Keratinocyte (primary cell): Measurements from ENCODE around the gene GPR158. TPM values are rescaled to one million over a fixed set of nuclear protein-coding genes. Genes with fewer than 3 reads are reported as not detected.
"Not testable (repeated sequence)": the region's sequence is repeated elsewhere in the genome, so short reads cannot be mapped to it uniquely, and the experiment has no call there.

Experiments used
- DNase-seq: peaks from one replicate; pipeline ENCODE4 v3.0.0-alpha.2; 2011; ENCODE audit warnings: low read depth, missing footprints, low spot score
- FAIRE-seq: peaks from 2 replicates; lab custom pipeline; 2011; peaks lifted over from hg19 to GRCh38; lab: Jason Lieb, UNC
- H2AFZ ChIP-seq: 2 replicates; pipeline ENCODE4 v1.6.0; 2012; ENCODE audit warnings: low read length, control low read depth, inconsistent platforms; ENCODE audit not compliant: control insufficient read depth
- H3K27ac ChIP-seq: 2 replicates; pipeline ENCODE4 v1.5.1; 2011; ENCODE audit warnings: low read length; ENCODE audit not compliant: control insufficient read depth, insufficient read depth
- H3K27me3 ChIP-seq: 3 replicates; pipeline ENCODE4 v1.6.0; 2011; ENCODE audit warnings: low read length; ENCODE audit not compliant: control insufficient read depth, insufficient read depth; ENCODE audit errors: extremely low read depth
- H3K36me3 ChIP-seq, 2 experiments: 2 replicates in 1 of 2; 3 replicates in 1 of 2; pipeline ENCODE4 v1.5.1; 2011; ENCODE audit warnings: low read length in 2 of 2, mild to moderate bottlenecking in 1 of 2; ENCODE audit not compliant: control insufficient read depth in 2 of 2, insufficient read depth in 2 of 2; ENCODE audit errors: extremely low read depth in 1 of 2
- H3K4me1 ChIP-seq: 3 replicates; pipeline ENCODE4 v1.5.1; 2011; ENCODE audit warnings: low read length; ENCODE audit not compliant: control insufficient read depth, insufficient read depth; ENCODE audit errors: extremely low read depth
- H3K4me2 ChIP-seq: 3 replicates; pipeline ENCODE4 v1.6.0; 2011; ENCODE audit warnings: low read depth, low read length; ENCODE audit not compliant: control insufficient read depth, insufficient read depth; ENCODE audit errors: extremely low read depth
- H3K4me3 ChIP-seq, 3 experiments: fragments of 200-600 bp in 1 of 3; sonication (generic) in 1 of 3; 2 replicates in 2 of 3; 3 replicates in 1 of 3; pipeline ENCODE4 v1.5.1; 2011 to 2016; ENCODE audit warnings: low read length in 3 of 3, mild to moderate bottlenecking in 3 of 3, control low read depth in 2 of 3, inconsistent platforms in 1 of 3, low read depth in 1 of 3, mixed read lengths in 1 of 3, mixed run types in 1 of 3, moderate library complexity in 1 of 3; ENCODE audit not compliant: control insufficient read depth in 2 of 3, insufficient read depth in 2 of 3; ENCODE audit errors: extremely low read depth in 1 of 3
- H3K79me2 ChIP-seq: 2 replicates; pipeline ENCODE4 v1.6.0; 2012; ENCODE audit warnings: low read length; ENCODE audit not compliant: control insufficient read depth, insufficient read depth
- H3K9ac ChIP-seq: 3 replicates; pipeline ENCODE4 v1.6.0; 2011; ENCODE audit warnings: low read length; ENCODE audit not compliant: control insufficient read depth, insufficient read depth; ENCODE audit errors: extremely low read depth
- H3K9me1 ChIP-seq: 3 replicates; pipeline ENCODE4 v1.6.0; 2011; ENCODE audit warnings: low read length; ENCODE audit not compliant: control insufficient read depth, insufficient read depth; ENCODE audit errors: extremely low read depth
- H3K9me3 ChIP-seq: 2 replicates; pipeline ENCODE4 v1.5.1; 2012; ENCODE audit warnings: low read depth, low read length; ENCODE audit not compliant: control insufficient read depth
- H4K20me1 ChIP-seq: 3 replicates; pipeline ENCODE4 v1.6.0; 2011; ENCODE audit warnings: low read length; ENCODE audit not compliant: control insufficient read depth, insufficient read depth; ENCODE audit errors: extremely low read depth
- CTCF ChIP-seq, 3 experiments: IDR thresholded peaks in 1 of 3; conservative IDR thresholded peaks in 1 of 3; optimal IDR thresholded peaks in 1 of 3; 2 replicates in 2 of 3; 3 replicates in 1 of 3; pipeline versions ENCODE3 to v1.5.1; 2011; ENCODE audit warnings: low read length in 3 of 3, mild to moderate bottlenecking in 3 of 3, moderate library complexity in 2 of 3, control low read depth in 1 of 3, inconsistent platforms in 1 of 3; ENCODE audit not compliant: insufficient read depth in 2 of 3; ENCODE audit errors: extremely low read depth in 1 of 3
- EZH2 ChIP-seq: IDR thresholded peaks from one replicate; pipeline ENCODE4 v1.6.1; 2012; ENCODE audit warnings: inconsistent platforms, mild to moderate bottlenecking, low read length, moderate library complexity
- dilution Hi-C: fragments of 300-500 bp; cut with MboI; formaldehyde crosslinking; loops from one replicate; pipeline ENCODE4 v1.7.0; 2020; ENCODE audit warnings: low sequenced_read_pairs; ENCODE audit not compliant: extremely low pct_ligation_motif_present
- polyA plus RNA-seq, 5 experiments: library from polyadenylated mRNA; depleted of rRNA in 3 of 5; stranded (reverse) in 3 of 5; stranded (forward) in 1 of 5; unstranded in 1 of 5; fragments of >200 nt; gene quantifications; 1 replicate in 1 of 5; 2 replicates in 3 of 5; 3 replicates in 1 of 5; pipeline versions ENCODE4 v1.2.1 to v1.2.3, GENCODE V29; 2011 to 2012; ENCODE audit warnings: missing spikeins in 2 of 5, low read depth in 1 of 5, low replicate concordance in 1 of 5

GPR158 gene
- polyA plus RNA-seq, 1 donor (not counting 4 experiments of a cell fraction or from before 2014, with no cell fraction given) = not detected

GRCh38 chr10:25327273-25327672, 152.5 kb downstream of the GPR158 start:
- Histone ChIP-seq H3K9me3 (no peaks in the 10 kb centered on the region), H2AFZ (no peak overlapping the region), H3K27ac (no peak overlapping the region), H3K9me1 (no peaks in the 10 kb centered on the region), H3K36me3 (no peaks in the 10 kb centered on the region), H3K79me2 (no peaks in the 10 kb centered on the region), H3K27me3 (no peaks in the 10 kb centered on the region), H3K9ac (no peak overlapping the region), H3K4me3 (no peak overlapping the region), H3K4me1 (no peaks in the 10 kb centered on the region), H3K4me2 (no peak overlapping the region), H4K20me1 (no peaks in the 10 kb centered on the region)
- dilution Hi-C loops = no loop called here
- FAIRE-seq = no peak
- no peak for TF ChIP-seq EZH2
- no peak for TF ChIP-seq CTCF (optimal IDR thresholded peaks at IDR 0.05 in 1 of 3, IDR thresholded peaks at IDR 0.05 in 1 of 3, conservative IDR thresholded peaks at IDR 0.05 in 1 of 3; ENCODE audit: extremely low read depth in 1 of 3, insufficient read depth in 2 of 3, low read length in 3 of 3)
- DNase-seq = no peak

GRCh38 chr10:25328361-25328760, 153.6 kb downstream of the GPR158 start:
- dilution Hi-C loops = no loop called here
- FAIRE-seq (no peak), DNase-seq (no peak)
- H3K27ac ChIP-seq = no peak overlapping the region
- no peak overlapping the region for H3K4me2 ChIP-seq
- no peaks in the 10 kb centered on the region for H3K9me1 ChIP-seq
- H3K9ac ChIP-seq = no peak overlapping the region
- TF ChIP-seq EZH2 = no peak
- no peak for TF ChIP-seq CTCF (optimal IDR thresholded peaks at IDR 0.05 in 1 of 3, IDR thresholded peaks at IDR 0.05 in 1 of 3, conservative IDR thresholded peaks at IDR 0.05 in 1 of 3; ENCODE audit: extremely low read depth in 1 of 3, insufficient read depth in 2 of 3, low read length in 3 of 3)
- H4K20me1 ChIP-seq = no peaks in the 10 kb centered on the region
- no peaks in the 10 kb centered on the region for H3K4me1 ChIP-seq
- no peaks in the 10 kb centered on the region for H3K9me3 ChIP-seq
- H2AFZ ChIP-seq = no peak overlapping the region
- no peaks in the 10 kb centered on the region for H3K36me3 ChIP-seq
- H3K27me3 ChIP-seq = no peaks in the 10 kb centered on the region
- no peaks in the 10 kb centered on the region for H3K79me2 ChIP-seq
- H3K4me3 ChIP-seq = no peak overlapping the region

GRCh38 chr10:25329587-25329986, 154.8 kb downstream of the GPR158 start:
- H3K4me2 ChIP-seq, H3K9me3 ChIP-seq, H3K9me1 ChIP-seq, H3K79me2 ChIP-seq, H3K4me1 ChIP-seq, H4K20me1 ChIP-seq, H2AFZ ChIP-seq, DNase-seq, FAIRE-seq, H3K27me3 ChIP-seq, H3K4me3 ChIP-seq, dilution Hi-C loops, H3K36me3 ChIP-seq, H3K9ac ChIP-seq, H3K27ac ChIP-seq: not testable (repeated sequence)
